Loucy (cell line): ENCODE results near the gene RIT2.

Experiments used
- CTCF ChIP-seq: fragments of 200-600 bp; sonication (generic); conservative IDR thresholded peaks from 2 replicates; pipeline ENCODE4 v1.5.1; 2014; ENCODE audit warnings: mild to moderate bottlenecking, antibody characterized with exemption, low read length
- EZH2phosphoT487 ChIP-seq: fragments of 200-600 bp; IDR thresholded peaks from 2 replicates; pipeline ENCODE4 v1.6.1; 2018; ENCODE audit warnings: antibody characterized with exemption, mild to moderate bottlenecking, moderate library complexity, borderline replicate concordance

- TF ChIP-seq EZH2phosphoT487 (no peak), CTCF (no peak)
These were observed 53.7 kb downstream of the RIT2 start for GRCh38 chr18:43061816-43062215.
